BLaER1 treated with 17β-estradiol and CSF1 and Interleukin-3, amounts not matched to agents 10 nM and 100 nM (cell line): ENCODE data around the gene LHFPL6.

Source experiments
- H3K27ac ChIP-seq, 11 experiments: shearing (Covaris generic); formaldehyde crosslinking; 2 replicates each; pipeline ENCODE4 v1.8.1; 2022
- H3K27me3 ChIP-seq, 11 experiments: shearing (Covaris generic); formaldehyde crosslinking; 2 replicates each; pipeline ENCODE4 v1.8.1; 2022
- H3K36me3 ChIP-seq, 11 experiments: shearing (Covaris generic); formaldehyde crosslinking; 2 replicates each; pipeline ENCODE4 v1.8.1; 2022
- H3K4me1 ChIP-seq, 10 experiments: shearing (Covaris generic); formaldehyde crosslinking; 2 replicates each; pipeline ENCODE4 v1.8.1; 2022
- H3K4me2 ChIP-seq, 11 experiments: shearing (Covaris generic); formaldehyde crosslinking; 2 replicates each; pipeline ENCODE4 v1.8.1; 2022
- H3K4me3 ChIP-seq, 10 experiments: shearing (Covaris generic); formaldehyde crosslinking; 2 replicates each; pipeline ENCODE4 v1.8.1; 2022
- H3K9ac ChIP-seq, 11 experiments: shearing (Covaris generic); formaldehyde crosslinking; 2 replicates each; pipeline ENCODE4 v1.8.1; 2022
- H3K9me3 ChIP-seq, 11 experiments: shearing (Covaris generic); formaldehyde crosslinking; replicated peaks in 1 of 11; 2 replicates each; pipeline ENCODE4 v1.8.1; 2022
- H4K20me1 ChIP-seq, 11 experiments: shearing (Covaris generic); formaldehyde crosslinking; 2 replicates each; pipeline ENCODE4 v1.8.1; 2022
- Cebpa-rat ChIP-seq, 11 experiments: shearing (Covaris generic); IDR thresholded peaks; 2 replicates each; pipeline ENCODE4 v1.8.1; 2022

Gene LHFPL6

GRCh38 chr13:39297023-39297422, 306.0 kb downstream of the LHFPL6 start:
- Histone ChIP-seq H3K4me2 (no peak overlapping the region), H4K20me1 (no peaks in the 10 kb centered on the region), H3K36me3 (peaks cover 0 to 4% (median 0%) of the 10 kb centered on the region in 11 experiments; a peak in 1 of 22 replicates), H3K9ac (no peak overlapping the region), H3K4me3 (no peak overlapping the region), H3K27ac (no peak overlapping the region), H3K27me3 (no peaks in the 10 kb centered on the region), H3K9me3 (peaks cover 21 to 38% (median 27%) of the 10 kb centered on the region in 11 experiments), H3K4me1 (no peaks in the 10 kb centered on the region)
- no peak for TF ChIP-seq Cebpa-rat (IDR thresholded peaks at IDR 0.05)

GRCh38 chr13:39296193-39296592, 306.8 kb downstream of the LHFPL6 start:
- H3K9me3 ChIP-seq, result peaks cover 21 to 38% (median 27%) of the 10 kb centered on the region in 11 experiments

More at GRCh38 chr13:39296193-39296592, 306.8 kb downstream of the LHFPL6 start:
- no peaks in the 10 kb centered on the region for H3K27me3 ChIP-seq
- H3K4me2 ChIP-seq, result no peak overlapping the region
- H3K36me3 ChIP-seq, result peaks cover 0 to 4% (median 0%) of the 10 kb centered on the region in 11 experiments; a peak in 1 of 22 replicates
- H3K4me1 ChIP-seq, result no peaks in the 10 kb centered on the region
- H4K20me1 ChIP-seq, result no peaks in the 10 kb centered on the region
- H3K4me3 ChIP-seq, result no peak overlapping the region
- no peak for TF ChIP-seq Cebpa-rat (IDR thresholded peaks at IDR 0.05)
- H3K27ac ChIP-seq, result no peak overlapping the region
- no peak overlapping the region for H3K9ac ChIP-seq
